NCI-H748 (cell line): ENCODE measurements around the gene TRIM28.
A peak's percentile ranks its signal among the peaks of the same experiment; 100 is the strongest.
"Not testable (repeated sequence)": the region's sequence is repeated elsewhere in the genome, so short reads cannot be mapped to it uniquely, and the experiment has no call there.

Experiments used
- DNase-seq: peaks from one replicate; lab custom pipeline; 2025; ENCODE audit not compliant: unreplicated experiment; lab: John Stamatoyannopoulos, UW

Gene TRIM28

DNA sequence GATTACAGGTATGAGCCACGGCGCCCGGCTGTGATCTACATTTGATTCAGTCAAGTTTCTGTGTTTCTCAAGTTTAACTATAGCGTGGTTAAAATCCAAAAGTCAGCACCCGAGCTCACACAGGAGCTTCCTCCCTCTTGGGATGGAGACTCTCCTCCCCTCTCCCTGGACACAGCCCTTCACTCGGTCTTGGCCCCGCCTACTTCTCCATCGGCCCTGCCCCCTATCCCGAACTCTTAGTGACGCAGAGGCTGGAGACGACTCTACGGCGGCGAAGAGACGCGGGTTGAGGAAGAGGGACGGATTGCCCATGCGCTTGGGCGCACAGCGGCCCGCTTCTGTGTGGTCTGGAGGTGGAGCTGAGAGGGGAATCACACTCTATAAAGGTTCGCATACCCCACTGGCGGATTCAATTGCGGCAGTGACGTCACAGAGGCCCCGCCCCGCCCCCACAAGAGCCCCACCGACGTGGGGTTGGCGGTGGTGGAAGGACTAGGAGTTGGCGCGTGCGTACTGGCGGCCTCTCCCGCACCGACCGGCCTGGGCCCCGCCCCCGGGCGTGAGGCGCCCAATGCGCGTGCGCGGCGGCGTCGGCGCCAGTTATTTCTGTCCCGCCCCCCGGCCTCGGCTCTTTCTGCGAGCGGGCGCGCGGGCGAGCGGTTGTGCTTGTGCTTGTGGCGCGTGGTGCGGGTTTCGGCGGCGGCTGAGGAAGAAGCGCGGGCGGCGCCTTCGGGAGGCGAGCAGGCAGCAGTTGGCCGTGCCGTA, at the start of gene TRIM28:
TSS of gene TRIM28 (plus strand) at position 239 of the 765 bp plus-strand sequence. CDS start 694 bp downstream, outside the sequence.
- DNase-seq = no peak

DNA sequence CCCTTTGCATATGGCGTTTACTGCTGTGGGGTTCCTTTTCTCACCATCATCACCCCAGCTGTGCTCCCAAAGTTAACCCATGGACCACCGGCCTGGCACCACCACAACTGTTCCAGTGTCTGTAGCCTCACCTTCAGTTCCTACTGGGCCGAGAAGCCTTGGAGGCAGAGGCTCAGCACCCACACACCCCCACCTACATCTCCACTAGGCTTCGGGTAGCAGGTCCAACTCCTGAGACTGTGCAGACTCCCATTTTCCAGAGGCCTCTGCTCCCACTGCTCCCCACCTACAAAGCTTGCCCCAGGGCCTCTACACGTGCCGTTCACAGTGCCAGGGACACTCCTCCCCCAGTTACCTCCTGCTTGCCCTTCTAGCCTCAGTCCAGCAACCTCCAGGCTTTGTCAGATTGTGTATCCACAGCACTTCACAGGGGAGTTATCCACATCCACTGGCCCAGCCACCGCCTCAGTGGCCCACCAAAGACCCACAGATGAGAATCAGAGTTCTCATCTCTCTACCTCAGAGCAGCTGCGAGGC, 46.2 kb upstream of the TRIM28 start:
- no peak for DNase-seq

DNA sequence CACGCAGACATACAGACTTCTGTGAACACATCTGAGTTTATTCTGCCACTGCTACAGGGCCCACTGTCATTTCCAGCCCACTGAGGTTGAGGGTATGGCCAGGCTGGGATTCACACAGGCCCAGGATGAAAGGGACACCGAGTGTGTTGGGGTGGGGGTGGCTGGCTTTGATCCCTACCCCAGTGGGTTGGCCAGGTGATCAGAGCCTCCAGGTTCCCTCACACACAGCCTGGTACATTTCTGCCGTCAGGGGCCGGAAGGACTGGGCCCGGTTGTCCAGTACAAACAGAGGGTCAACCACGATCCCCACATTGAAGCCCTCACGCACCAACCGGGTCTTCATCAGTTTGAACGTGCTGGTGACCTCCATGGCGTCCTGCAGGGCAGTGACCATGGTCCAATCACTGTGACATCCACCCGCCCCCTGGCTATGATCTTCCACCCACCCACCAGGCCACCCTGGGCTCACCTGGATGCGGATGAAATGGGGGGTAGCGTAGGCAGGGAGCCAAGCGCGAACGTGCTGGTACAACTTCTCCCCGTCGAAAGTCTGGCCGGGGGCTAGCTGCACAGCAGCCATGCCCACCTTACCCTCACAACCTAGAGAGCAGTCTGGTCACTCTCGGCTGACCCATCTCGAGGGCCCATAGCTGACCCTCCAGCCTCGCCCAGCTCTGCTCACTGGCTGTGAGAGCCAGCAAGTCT, 45.4 kb upstream of the TRIM28 start:
- no peak for DNase-seq

DNA sequence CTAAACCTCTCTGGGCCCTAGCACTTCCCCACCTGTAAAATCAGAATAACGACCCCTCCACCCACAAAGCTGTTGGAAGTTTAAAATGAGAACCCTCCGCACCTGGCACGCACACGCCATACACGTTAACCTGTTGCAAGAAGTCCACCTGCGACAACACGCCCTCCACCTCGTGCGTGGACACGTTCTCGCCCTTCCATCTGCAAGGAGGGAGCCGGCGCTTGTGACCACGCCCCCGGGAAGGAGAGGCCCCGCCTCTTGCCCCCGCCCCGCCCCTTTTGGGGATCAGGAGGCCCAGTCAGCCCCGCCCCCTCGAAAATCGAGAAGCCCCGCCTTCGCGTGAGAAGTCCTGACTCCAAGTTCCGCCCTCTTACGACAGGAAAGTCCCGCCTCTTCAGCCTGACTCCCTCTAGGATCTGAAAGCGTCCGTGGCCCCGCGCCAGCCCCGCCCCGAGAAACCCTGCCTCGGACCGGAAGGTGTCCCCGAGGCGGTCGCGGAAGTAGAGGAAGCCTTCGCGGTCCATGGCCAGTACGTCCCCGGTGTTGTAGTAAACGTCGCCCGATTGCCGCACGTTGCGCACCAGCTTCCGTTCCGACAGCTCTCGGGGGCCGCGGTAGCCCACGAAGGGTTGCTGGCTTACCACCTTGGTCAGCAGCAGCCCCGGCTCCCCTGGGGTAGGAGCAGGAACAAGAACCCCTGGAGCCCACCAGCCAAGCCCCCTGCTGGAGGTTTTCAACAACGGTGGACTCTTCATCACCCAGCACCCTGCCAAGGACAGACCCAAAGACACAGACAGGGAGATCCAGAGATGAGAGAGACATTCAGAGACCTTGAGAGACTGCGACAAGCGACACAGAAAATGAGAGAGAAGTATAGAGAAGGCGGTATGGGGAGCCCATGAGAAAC, 44.6 kb upstream of the TRIM28 start:
- peak; percentile 100 for DNase-seq

DNA sequence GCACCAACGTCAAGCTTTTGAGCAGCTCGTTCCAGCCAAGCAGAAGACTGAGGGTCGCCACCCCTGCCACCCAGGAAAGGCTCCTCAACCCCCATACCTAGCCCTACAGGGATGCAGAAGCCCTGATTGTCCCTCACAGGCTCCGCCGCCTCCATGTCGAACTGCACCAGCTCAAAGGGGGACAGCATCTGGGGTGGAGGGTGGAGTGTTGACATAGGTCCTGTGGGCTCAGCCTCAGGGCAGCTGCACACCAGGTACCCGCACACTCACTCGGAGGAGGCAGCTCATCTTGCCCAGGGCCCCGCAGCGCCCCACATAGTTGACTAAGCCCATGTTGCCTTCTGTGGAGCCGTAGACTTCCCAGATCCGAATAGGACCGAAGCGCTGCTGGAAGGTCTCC, 43.6 kb upstream of the TRIM28 start:
- no peak for DNase-seq

DNA sequence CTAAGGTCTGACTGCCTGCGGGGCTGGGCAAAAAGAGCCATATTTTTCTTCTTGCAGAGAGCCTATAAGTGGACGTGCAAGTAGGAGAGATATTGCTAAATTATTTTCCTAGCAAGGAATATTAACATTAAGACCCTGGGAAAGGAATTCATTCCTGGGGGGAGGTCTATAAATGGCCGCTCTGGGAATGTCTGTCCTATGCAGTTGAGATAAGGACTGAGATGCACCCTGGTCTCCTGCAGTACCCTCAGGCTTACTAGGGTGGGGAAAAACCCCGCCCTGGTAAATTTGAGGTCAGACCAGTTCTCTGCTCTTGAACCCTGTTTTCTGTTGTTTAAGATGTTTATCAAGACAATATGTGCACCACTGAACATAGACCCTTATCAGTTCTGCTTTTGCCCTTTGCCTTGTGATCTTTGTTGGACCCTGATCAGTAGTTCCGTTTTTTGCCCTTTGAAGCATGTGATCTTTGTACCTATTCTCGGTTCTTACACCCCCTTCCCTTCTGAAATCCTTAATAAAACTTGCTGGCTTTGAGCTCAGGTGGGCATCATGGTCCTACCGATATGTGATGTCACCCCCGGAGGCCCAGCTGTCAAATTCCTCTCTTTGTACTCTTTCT, 36.2 kb upstream of the TRIM28 start:
- not testable (repeated sequence) for DNase-seq

DNA sequence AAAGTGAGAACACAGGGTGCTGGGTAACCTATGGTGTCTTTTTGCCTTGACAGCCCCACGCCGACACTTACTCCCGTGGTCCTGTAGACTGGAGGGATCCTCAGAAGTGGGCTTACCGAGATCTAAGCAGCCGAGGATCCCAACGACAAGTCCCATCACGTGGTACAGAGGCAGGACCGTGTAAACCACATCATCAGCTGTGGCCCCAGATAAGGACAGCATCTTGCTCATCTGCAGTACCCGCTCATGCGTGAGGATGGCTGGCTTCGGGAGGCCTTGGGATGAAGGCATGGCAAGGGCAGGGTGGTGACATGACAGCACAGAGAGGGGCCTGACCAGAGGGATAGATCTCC, 34.2 kb upstream of the TRIM28 start:
- no peak for DNase-seq

DNA sequence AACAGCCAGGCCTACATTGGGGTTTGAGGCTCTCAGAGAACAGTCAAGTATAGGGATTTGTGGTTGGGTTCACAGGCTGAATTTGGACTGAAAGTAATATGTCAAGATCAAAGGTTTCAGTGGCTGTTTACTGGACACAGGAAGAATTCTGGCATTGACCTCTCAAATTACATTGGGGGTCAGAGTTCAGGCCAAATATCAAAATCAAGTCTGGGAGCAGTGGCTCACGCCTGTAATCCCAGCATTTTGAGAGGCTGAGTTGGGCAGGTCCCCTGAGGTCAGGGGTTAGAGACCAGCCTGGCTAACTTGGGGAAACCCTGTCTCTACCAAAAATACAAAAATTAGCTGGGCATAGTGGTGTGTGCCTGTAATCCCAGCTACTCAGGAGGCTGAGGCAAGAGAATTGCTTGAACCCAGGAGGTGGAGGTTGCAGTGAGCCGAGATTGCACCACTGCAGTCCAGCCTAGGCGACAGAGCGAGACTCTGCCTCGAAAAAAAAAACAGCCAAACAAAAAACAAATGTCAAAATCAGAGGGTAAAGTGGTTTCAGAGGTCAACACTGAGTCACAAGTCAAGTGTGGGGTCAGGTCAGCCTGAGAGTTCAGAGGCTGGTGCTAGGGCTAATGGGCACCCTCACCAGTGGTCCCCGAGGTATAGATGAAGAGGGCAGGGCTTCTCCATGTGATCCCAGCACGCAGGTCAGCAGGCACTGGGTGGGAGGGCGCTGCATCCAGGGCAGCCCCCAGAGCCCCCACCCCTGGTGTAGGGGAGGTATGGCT, 33.6 kb upstream of the TRIM28 start:
- DNase-seq = no peak

DNA sequence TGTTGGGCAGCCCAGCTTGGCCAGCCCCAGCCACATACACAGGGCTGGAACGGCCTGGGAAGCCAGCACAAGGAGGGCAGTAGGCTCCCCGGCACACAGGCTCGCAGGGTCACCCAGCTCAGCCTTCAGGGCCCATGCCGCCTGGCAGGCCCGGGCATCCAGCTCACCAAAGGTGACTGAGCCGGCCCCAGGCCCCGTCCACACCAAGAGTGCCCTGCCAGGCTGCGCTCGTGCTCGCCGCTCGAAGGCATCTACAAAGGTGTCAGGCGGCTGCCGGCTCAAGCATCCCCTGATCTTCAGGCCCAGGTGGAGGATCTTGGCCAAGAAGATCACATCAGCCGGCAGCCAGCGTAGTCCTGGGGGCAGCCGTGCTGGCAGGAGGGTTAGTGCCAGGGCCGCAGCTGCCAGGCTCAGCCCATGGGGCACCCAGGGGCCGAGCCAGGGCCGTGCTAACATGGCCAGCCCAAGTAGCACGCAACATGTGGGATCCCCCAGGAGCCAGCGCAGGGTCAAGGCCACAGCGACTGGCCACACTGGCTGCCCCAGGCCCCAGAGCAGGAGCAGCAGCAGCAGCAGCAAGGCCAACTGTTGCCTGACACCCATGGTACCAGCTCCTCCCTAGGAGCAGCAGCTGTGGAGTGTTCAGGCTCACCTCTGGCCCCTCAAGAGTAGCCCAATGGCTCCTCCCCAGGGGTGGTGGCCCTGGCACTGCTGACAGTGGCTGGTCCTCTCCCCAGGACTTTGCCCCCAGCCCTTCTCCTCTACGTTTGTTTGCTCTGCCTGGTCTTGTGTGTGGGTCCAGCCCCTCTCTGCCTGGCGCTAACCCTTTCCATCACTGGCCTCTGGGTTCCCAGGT, 32.3 kb upstream of the TRIM28 start, which contains the start of gene SLC27A5:
TSS of gene SLC27A5 (minus strand) at position 640 of the 856 bp plus-strand sequence. CDS start at position 603, 37 bp downstream.
- DNase-seq = no peak

DNA sequence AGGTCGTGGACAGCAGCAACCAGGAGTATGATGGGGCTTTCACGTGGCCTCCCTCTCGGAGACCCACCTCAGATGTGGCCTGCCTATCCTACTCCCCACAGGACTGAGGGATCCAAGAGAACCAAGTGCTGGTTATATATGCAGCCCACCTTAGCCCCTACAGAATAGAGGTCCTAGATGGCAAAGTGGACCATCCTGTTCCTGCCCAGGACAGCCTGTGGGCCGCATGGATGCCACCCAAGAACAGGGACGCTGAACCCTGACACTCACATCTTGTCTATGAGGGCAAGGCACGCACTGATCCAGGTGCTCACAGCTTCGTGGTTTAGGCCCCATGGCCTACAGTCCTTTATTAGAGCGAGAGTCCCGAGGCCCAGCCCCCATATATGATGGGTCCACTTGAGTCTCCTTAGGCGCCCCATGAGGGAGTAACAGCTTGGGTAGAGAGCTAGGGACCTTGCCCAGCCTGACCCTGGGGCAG, 30.6 kb upstream of the TRIM28 start:
- no peak for DNase-seq

DNA sequence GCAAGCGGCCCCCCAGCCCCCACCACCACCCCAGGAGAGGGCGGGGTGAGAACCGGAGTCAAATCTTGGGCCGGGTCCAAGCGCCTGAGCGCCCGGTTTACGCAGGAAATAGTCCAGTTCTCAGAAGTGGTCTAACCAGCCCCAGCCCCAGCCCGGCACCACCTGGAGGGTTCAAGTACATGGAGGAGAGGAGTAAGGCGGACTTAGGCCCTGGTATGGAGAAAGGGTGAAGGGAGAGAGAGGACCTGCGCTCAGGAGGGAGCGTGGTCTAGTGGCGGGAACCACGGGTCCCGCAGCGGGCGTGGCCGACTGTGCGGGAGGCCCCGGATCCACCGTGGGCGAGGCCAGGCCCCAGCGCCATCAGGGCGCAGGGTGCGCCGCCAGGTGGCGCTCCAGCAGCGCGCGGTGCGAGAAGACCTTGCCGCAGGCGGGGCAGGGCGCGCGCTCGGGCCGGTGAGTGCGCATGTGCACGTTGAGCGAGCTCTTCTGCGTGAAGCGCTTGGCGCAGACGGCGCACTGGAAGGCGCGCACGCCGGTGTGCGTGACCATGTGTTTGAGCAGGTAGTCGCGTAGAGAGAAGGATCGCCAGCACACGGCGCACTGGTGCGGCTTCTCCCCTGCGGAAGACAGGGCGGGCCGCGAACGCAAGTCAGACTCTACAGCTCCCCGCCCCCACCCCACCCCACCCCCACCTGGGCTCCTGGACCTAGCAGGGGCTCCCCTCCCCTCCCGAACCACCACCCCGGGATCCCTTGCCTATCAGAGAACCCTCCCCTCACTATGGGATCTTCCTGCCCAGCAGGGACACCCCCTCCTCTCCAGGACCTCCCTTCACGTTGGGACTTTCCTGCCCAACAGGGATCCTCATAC, 29.9 kb upstream of the TRIM28 start:
- DNase-seq = peak; percentile 99

DNA sequence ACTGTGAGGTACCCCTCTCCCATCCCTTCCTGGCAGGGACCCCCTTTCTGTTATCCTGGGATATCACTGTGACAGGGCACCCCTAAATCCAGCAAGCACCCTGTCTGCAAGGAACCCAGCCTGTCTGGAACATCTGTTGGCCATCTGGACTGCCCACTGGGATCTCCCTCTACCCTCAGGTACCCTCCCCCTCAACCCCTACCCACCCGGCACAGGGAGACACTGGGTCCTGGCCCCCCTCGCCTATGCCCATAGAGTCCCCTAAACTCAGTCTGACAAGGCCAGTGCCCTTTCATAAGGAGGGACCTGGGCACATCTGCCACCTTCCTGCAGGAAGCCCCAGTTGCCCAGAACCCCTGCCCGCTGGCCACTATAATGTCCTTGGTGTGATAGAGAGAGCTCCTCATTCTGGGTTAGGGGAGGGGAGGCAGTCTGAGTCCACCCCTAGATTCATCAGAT, 29.3 kb upstream of the TRIM28 start:
- DNase-seq = no peak

DNA sequence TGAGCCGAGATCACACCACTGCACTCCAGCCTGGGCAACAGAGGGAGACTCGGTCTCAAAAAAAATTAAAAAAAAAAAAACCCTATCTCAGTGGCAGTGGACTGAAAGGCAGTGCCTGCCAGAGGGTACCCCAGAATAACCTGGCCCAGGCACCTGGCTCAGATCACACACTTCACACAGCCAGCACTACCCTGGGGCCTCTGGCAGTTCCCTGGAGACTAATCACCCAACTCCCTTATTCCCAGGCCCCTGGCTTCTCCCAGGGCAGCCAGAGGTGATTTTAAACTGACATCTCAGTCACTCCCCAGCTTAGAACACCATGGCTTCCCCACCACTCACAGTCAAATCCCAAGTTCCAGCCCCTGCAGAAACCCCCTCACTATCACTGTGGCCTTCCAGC, 28.6 kb upstream of the TRIM28 start:
- DNase-seq = no peak

DNA sequence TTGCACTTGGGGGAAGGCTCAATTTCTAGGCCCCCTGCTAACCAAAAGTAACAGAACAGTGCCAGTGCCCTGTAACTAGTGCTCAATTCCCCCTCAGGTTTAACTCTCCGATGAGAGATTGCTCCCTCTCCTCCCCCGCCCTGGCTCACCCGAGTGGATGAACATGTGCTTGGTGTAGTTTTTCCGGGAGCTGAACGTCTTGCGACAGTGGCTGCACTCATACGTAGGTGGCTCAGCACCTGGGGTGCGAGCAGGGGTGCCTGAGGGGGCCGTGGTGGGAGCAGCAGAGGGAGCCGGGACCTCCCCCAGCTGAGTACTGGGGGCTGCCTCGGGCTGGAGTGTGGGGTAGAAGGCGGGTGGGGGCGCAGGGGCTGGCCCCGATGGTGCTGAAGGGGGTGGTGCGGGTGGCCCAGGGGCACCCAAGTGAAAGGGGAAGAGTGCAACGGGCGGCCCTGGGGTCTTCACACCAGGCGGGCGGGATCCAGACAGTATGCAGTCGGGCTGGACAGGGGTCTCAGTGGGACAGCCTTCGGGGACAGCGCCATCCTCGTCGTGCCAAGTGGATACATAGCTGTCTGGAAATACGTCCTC, 27.5 kb upstream of the TRIM28 start:
- no peak for DNase-seq

DNA sequence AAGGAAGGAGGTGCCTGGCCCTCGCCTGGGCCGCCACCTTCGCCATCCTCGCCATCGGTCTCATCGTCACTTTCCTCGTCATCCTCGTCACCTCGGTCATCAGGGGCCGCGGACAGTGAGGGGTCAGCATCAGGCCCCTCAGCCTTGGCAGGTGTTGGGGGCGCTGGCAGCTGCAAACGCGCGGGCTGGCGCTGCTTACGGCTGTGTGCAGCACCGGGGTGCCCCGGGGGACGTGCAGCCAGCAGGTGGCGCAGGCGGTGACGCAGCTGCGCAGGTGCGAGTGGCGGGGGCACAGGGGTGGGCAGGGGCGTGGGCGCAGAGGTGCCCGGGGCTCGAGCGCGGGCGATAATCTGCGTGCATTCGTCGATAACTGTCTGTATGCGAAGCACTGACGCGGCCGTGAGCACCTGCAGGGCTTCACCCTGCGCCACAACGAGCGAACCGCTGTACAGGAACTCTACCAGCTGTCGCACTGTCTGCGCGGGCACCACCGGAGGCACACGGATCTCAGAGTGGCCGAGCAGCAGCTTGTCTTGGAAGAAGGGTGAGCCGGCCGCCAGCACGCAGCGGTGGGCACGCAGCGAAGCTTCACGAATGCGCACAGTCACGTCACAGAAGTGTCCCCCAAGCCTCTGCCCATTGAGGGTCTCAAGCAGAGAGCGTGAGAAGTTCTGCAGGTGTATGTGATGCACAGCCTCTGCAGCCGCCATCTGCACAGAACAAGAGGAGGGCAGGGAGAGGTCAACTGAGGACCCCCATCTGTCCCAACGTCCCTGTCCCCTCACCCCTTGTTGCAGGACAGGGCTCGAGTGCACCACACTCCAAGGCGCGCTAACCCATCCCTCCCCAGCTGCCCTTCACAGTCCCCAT, 26.7 kb upstream of the TRIM28 start:
- no peak for DNase-seq

DNA sequence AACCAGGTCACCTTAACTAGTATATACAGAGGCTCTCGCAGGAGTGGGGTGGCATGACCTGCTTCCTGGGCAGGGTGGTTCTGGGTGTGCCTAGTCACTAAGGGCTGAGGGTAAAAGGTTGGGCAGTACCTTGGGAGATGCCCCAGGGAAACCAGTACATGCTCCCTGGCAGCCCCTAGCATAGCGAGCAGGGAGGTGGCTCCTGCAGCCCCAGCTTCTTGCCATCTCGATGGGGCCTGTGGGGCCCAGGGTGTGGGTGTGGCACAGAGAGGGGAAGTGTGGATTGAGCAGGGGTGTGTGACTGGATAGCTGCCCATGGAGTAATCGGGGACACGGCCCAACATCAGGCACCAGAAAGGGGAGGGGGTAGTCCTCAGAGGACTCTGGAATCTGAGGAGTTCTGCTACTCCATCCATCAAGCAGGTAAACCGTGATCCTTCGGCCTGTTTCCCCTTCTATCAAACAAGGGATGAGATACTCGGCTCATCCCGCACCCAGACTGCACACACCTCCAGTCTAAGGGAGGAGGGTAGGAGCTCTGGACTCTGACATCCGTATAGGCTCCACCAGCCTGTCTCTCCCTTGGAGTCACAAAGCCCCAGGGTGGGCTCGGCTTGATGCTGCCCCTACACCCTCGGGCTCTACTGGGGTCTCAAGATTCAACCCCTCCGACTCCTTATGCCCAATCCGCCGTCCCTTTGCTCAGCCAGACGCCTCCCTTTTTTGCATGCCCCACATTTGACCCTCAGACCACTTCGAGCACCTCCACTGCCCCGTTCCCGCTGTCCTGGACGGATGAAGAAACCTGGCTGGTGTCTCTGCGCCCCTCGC, 25.4 kb upstream of the TRIM28 start:
- peak; percentile 57 for DNase-seq
